ENCODE data around the gene RBM25.

DNA sequence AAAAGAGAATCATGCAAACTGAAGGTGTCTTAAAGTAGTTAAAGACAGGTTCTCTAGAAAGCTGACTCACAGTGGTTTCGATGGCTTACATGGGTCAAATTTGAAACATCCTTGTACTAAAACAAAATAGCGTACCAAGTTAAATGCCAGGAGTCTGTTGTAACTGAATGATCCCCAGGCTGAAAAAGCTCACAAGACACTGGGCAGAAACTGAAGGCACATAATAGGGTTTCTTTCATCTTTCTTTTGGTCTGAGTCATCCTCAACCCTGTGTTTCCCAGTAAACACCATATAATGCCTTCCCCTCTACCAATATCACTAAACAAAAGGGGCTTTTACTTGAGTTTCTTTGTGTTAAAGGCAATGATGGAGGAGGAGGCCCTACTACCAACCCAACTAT is 44.2 kb upstream of the RBM25 start:
- TF ChIP-seq POLR2AphosphoS5 (IDR thresholded peaks at IDR 0.05) (no peak), POLR2A (IDR thresholded peaks at IDR 0.05) (no peak)
- TF ChIP-seq, protein P1, sequence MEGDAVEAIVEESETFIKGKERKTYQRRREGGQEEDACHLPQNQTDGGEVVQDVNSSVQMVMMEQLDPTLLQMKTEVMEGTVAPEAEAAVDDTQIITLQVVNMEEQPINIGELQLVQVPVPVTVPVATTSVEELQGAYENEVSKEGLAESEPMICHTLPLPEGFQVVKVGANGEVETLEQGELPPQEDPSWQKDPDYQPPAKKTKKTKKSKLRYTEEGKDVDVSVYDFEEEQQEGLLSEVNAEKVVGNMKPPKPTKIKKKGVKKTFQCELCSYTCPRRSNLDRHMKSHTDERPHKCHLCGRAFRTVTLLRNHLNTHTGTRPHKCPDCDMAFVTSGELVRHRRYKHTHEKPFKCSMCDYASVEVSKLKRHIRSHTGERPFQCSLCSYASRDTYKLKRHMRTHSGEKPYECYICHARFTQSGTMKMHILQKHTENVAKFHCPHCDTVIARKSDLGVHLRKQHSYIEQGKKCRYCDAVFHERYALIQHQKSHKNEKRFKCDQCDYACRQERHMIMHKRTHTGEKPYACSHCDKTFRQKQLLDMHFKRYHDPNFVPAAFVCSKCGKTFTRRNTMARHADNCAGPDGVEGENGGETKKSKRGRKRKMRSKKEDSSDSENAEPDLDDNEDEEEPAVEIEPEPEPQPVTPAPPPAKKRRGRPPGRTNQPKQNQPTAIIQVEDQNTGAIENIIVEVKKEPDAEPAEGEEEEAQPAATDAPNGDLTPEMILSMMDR (IDR thresholded peaks at IDR 0.05): no peak
